ENCODE results near the gene ANKRD11.

- no peak for TF ChIP-seq CTCF (IDR thresholded peaks at IDR 0.05; ENCODE audit: poor library complexity, severe bottlenecking)
- no peak for TF ChIP-seq POLR2AphosphoS5 (IDR thresholded peaks at IDR 0.05)
- TF ChIP-seq EZH2 (IDR thresholded peaks at IDR 0.05; ENCODE audit: borderline replicate concordance, insufficient read depth, low read length, poor library complexity, severe bottlenecking) = no peak
- TF ChIP-seq REST (IDR thresholded peaks at IDR 0.05; ENCODE audit: borderline replicate concordance) = no peak
- no peak for TF ChIP-seq EP300 (conservative IDR thresholded peaks at IDR 0.05; ENCODE audit: poor library complexity, severe bottlenecking)
- TF ChIP-seq RAD21 (conservative IDR thresholded peaks at IDR 0.05) = no peak
- TF ChIP-seq TAF1 (IDR thresholded peaks at IDR 0.05; ENCODE audit: low read depth) = no peak
- no peak for TF ChIP-seq SMC3 (conservative IDR thresholded peaks at IDR 0.05; ENCODE audit: poor library complexity)
- no peak for TF ChIP-seq MXI1 (conservative IDR thresholded peaks at IDR 0.05; ENCODE audit: poor library complexity, severe bottlenecking)
Observed at GRCh38 chr16:89456419-89456959, 33.9 kb downstream of the ANKRD11 start.
